SK-N-SH (cell line): ENCODE measurements around the gene RAB5B.

Experiments
- CTCF ChIP-seq: fragments of 200-600 bp; sonication (generic); IDR thresholded peaks from 2 replicates; pipeline ENCODE4 v1.6.1; 2017; ENCODE audit warnings: antibody characterized with exemption, mild to moderate bottlenecking, moderate library complexity
- MEF2A ChIP-seq: IDR thresholded peaks from 2 replicates; pipeline ENCODE4 v1.4.0; 2012; ENCODE audit warnings: low read depth, borderline replicate concordance
- NRF1 ChIP-seq: IDR thresholded peaks from 2 replicates; pipeline ENCODE4 v1.6.1; 2012; ENCODE audit warnings: low read depth, mild to moderate bottlenecking, low read length
- RAD21 ChIP-seq: IDR thresholded peaks from 2 replicates; pipeline ENCODE4 v1.6.1; 2012; ENCODE audit warnings: mild to moderate bottlenecking, low read length
- RCOR1 ChIP-seq: fragments of 150-350 bp; IDR thresholded peaks from 2 replicates; pipeline ENCODE4 v1.6.1; 2017; ENCODE audit warnings: antibody characterized with exemption, low read length
- RFX5 ChIP-seq: IDR thresholded peaks from 2 replicates; pipeline ENCODE4 v1.6.1; 2012; ENCODE audit warnings: mild to moderate bottlenecking, improper control_type of control experiment, low read length
- SMC3 ChIP-seq: IDR thresholded peaks from 2 replicates; pipeline ENCODE4 v1.6.1; 2012; ENCODE audit warnings: low read depth, low read length, improper control_type of control experiment

DNA sequence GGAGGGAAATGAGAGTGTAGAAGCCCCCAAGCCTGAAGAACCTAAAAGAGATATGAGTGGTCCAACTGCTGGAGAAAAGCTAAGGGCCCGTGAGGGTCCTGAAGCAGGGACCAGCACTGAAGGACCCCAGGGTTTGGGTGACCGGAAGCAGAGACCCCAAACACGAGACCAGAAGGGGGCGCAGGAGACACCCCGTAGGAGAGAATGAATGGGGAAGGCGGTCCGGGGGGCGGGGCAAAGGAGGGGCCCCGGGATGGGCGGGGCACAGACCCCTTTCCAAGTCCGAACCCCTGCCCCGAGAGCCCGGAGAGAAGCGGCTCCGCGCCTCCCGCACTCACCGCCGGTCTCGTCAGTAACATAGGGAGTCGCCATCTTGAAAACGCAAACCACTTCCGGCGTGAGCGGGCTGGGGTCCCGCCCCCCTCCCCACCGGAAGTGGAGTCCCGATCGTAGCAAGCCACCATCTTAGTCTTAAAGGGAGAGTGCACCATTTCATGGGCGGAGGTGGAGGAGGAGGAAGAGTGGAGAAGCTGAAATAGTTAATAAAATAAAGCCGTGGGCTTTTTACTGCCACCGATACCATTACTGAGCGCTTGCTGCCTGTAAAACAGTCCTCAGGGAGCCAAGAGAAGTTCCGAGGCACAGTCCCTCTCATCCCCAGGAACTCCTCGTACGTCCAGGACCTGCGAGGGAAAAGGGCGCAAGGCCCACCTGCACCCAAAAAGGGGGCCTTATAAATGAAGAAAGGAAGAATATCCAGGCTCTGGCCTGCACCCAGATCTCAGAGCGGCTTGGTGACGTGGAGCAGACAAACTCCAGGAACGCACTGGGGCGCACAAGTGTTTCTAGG lies 46.9 kb upstream of the RAB5B start:
- peak; percentile 97 for TF ChIP-seq CTCF
- TF ChIP-seq SMC3: no peak; the same call in 1 of the 2 replicates
- no peak; the same call in 1 of the 2 replicates for TF ChIP-seq RAD21
- TF ChIP-seq RFX5: no peak
- no peak for TF ChIP-seq NRF1
- TF ChIP-seq MEF2A: peak; percentile 33; the same call in 1 of the 2 replicates
- no peak for TF ChIP-seq RCOR1
